Activated CD8-positive, alpha-beta T cell treated with anti-CD3 and anti-CD28 coated beads for 36 hours (primary cell): ENCODE data around the gene PCDHGB4. TPM values are rescaled to one million over a fixed set of nuclear protein-coding genes. Genes with fewer than 3 reads are reported as not detected.
"Not testable (repeated sequence)": the region's sequence is repeated elsewhere in the genome, so short reads cannot be mapped to it uniquely, and the experiment has no call there.

Experiments used
- ATAC-seq: fragments of 200-7000 bp; cut with Tn5 transposase; one replicate; pipeline ENCODE4 v1.10.0; 2021; ENCODE audit warnings: mild to moderate bottlenecking, moderate library complexity
- CTCF ChIA-PET: fragments of 350-600 bp; sonication (Branson Sonifier 250); formaldehyde crosslinking; loops from one replicate; lab custom pipeline; 2021; ENCODE audit warnings: antibody characterized with exemption; lab: Charles Lee
- POLR2A ChIA-PET: fragments of 350-600 bp; sonication (Branson Sonifier 250); formaldehyde crosslinking; loops from one replicate; lab custom pipeline; 2021; ENCODE audit warnings: antibody characterized with exemption; lab: Charles Lee
- DNase-seq: peaks from one replicate; pipeline ENCODE4 v3.0.0-alpha.2; 2020
- H3K27ac Mint-ChIP-seq: one replicate; pipeline ENCODE4 v1.8.0; 2021; ENCODE audit warnings: mild to moderate bottlenecking, mixed read lengths
- H3K27me3 Mint-ChIP-seq: one replicate; pipeline ENCODE4 v1.8.0; 2021; ENCODE audit warnings: mixed read lengths
- H3K36me3 Mint-ChIP-seq: one replicate; pipeline ENCODE4 v1.8.0; 2021; ENCODE audit warnings: low read depth, mixed read lengths
- H3K4me1 Mint-ChIP-seq: one replicate; pipeline ENCODE4 v1.8.0; 2021; ENCODE audit warnings: low read depth, mixed read lengths
- H3K4me3 Mint-ChIP-seq: one replicate; pipeline ENCODE4 v1.8.0; 2021; ENCODE audit warnings: mild to moderate bottlenecking, moderate library complexity, mixed read lengths
- H3K9me3 Mint-ChIP-seq: one replicate; pipeline ENCODE4 v1.8.0; 2021; ENCODE audit warnings: mixed read lengths
- intact Hi-C: fragments of 100-400 bp; cut with micrococcal nuclease; formaldehyde crosslinking; loops from one replicate; pipeline ENCODE4 v1.10.0; 2022
- total RNA-seq, 2 experiments: library from RNA; stranded (reverse); gene quantifications; one replicate each; pipeline ENCODE4 v1.2.3, GENCODE V29; 2021
- TF ChIP-seq, protein P1 (sequence below): fragments of 200-600 bp; IDR thresholded peaks from one replicate; pipeline ENCODE4 v1.8.0; 2022; ENCODE audit warnings: antibody characterized with exemption, mild to moderate bottlenecking

PCDHGB4 gene
- total RNA-seq, 2 experiments from 2014 or later, result not detected

- Mint-ChIP-seq H3K36me3 (peaks cover 22% of the 10 kb centered on the region), H3K27ac (no peak overlapping the region), H3K27me3 (peaks cover 66% of the 10 kb centered on the region), H3K4me1 (no peaks in the 10 kb centered on the region), H3K4me3 (no peak overlapping the region), H3K9me3 (peaks cover 28% of the 10 kb centered on the region)
- intact Hi-C loops, result no loop called here
- POLR2A ChIA-PET, result no interaction called here
- CTCF ChIA-PET, result interaction anchor here (0.6 to 2.0 kb wide), 10 partner anchors 10 to 166 kb away, joined by 3 to 19 read pairs (median 4); partner anchors contain the start of genes PCDHB15, PCDHGA10, PCDHGA11 and PCDHGA12
- ATAC-seq (no peak), DNase-seq (no peak)
- TF ChIP-seq, protein P1, sequence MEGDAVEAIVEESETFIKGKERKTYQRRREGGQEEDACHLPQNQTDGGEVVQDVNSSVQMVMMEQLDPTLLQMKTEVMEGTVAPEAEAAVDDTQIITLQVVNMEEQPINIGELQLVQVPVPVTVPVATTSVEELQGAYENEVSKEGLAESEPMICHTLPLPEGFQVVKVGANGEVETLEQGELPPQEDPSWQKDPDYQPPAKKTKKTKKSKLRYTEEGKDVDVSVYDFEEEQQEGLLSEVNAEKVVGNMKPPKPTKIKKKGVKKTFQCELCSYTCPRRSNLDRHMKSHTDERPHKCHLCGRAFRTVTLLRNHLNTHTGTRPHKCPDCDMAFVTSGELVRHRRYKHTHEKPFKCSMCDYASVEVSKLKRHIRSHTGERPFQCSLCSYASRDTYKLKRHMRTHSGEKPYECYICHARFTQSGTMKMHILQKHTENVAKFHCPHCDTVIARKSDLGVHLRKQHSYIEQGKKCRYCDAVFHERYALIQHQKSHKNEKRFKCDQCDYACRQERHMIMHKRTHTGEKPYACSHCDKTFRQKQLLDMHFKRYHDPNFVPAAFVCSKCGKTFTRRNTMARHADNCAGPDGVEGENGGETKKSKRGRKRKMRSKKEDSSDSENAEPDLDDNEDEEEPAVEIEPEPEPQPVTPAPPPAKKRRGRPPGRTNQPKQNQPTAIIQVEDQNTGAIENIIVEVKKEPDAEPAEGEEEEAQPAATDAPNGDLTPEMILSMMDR, result no peak
Observed at GRCh38 chr5:141403387-141403786, 15.9 kb downstream of the PCDHGB4 start.

DNA sequence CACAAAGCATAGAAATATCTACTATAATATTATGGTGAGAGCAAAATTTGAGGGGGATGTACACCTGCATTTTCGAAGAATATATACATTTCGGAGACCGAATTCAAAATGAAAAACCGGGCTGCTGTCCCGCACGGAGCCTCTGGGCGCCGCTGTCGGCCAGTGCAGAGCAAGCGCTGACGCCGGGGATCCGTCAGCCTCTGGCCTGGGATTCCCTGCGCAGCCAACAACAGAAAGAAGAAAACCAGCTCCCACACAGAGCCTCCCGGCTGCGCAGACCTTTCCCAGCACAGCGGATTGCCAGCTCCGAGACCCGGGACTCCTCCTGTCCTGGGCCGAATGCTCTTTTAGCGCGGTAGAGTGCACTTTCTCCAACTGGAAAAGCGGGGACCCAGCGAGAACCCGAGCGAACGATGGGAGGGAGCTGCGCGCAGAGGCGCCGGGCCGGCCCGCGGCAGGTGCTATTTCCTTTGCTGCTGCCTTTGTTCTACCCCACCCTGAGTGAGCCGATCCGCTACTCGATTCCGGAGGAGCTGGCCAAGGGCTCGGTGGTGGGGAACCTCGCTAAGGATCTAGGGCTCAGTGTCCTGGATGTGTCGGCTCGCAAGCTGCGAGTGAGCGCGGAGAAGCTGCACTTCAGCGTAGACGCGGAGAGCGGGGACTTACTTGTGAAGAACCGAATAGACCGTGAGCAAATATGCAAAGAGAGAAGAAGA, 20.4 kb downstream of the PCDHGB4 start, which contains the start of gene PCDHGB6:
Gene PCDHGB6, plus strand, starts transcription at position 232 of the 716 bp plus-strand sequence. Its CDS starts 182 bp downstream, at position 414.
- ChIA-PET CTCF (interaction anchor here (0.6 to 4.3 kb wide), 15 partner anchors 10 to 177 kb away, joined by 3 to 20 read pairs (median 4); partner anchors contain the start of genes PCDHGA11, PCDHGB3, PCDHGB5 and PCDHGB7), POLR2A (interaction anchor here (0.7 kb wide), 1 partner anchor 293 kb away, joined by 3 read pairs; no protein-coding TSS in a partner anchor)
- H3K27me3 Mint-ChIP-seq, result peaks cover 72% of the 10 kb centered on the region
- H3K9me3 Mint-ChIP-seq, result peaks cover 25% of the 10 kb centered on the region
- H3K27ac Mint-ChIP-seq, H3K4me1 Mint-ChIP-seq, intact Hi-C loops: not testable (repeated sequence)
- H3K36me3 Mint-ChIP-seq, result peaks cover 15% of the 10 kb centered on the region
- ATAC-seq, result peak; percentile 82
- H3K4me3 Mint-ChIP-seq, result peak within 1 kb of the TSS; percentile 37
- peak; percentile 52 for DNase-seq
- TF ChIP-seq, protein P1, result peak; percentile 55

DNA sequence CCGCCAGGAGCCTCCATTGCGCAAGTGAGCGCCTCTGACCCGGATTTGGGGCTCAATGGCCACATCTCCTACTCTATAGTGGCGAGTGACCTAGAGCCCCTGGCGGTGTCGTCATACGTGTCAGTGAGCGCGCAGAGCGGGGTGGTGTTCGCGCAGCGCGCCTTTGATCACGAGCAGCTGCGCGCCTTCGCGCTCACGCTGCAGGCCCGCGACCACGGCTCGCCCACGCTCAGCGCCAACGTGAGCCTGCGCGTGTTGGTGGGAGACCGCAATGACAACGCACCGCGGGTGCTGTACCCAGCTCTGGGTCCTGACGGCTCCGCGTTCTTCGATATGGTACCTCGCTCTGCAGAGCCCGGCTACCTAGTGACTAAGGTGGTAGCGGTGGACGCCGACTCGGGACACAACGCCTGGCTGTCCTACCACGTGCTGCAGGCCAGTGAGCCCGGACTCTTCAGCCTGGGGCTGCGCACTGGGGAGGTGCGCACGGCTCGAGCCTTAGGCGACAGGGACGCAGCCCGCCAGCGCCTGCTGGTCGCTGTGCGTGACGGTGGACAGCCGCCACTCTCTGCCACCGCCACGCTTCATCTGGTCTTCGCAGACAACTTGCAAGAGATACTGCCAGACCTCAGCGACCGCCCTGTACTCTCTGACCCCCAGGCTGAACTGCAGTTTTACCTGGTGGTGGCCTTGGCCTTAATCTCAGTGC, 22.3 kb downstream of the PCDHGB4 start:
- CTCF ChIA-PET, result no interaction called here
- Mint-ChIP-seq H3K36me3 (peaks cover 22% of the 10 kb centered on the region), H3K27ac (no peak overlapping the region), H3K4me3 (no peak overlapping the region), H3K27me3 (peaks cover 73% of the 10 kb centered on the region), H3K9me3 (peaks cover 26% of the 10 kb centered on the region), H3K4me1 (peaks cover 8% of the 10 kb centered on the region)
- TF ChIP-seq, protein P1, result no peak
- POLR2A ChIA-PET, result no interaction called here
- intact Hi-C loops, result loop anchor here (5.0 kb wide), 2 partner anchors 103 to 148 kb away; no protein-coding TSS in a partner anchor
- no peak for ATAC-seq
- DNase-seq, result no peak

DNA sequence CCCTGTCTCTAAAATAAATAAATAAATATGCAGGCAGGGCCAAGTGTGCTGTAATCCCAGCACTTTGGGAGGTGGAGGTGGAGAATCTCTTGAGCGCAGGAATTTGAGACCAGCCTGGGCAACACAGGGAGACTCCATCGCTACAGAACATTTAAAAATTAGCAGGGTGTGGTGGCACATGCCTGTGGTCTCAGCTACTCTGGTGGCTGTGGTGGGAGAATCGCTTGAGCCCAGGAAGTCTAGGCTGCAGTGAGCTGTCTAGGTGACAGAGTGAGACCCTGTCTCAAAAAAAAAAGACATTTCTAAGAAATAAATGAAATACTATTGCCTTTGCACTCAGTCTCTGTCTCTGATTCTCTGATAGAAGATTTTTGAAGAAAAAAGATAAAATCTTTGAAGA, 24.1 kb downstream of the PCDHGB4 start:
- peaks cover 25% of the 10 kb centered on the region for H3K36me3 Mint-ChIP-seq
- H3K4me3 Mint-ChIP-seq, result no peak overlapping the region
- H3K27ac Mint-ChIP-seq, result no peak overlapping the region
- DNase-seq (no peak), ATAC-seq (no peak)
- ChIA-PET POLR2A (no interaction called here), CTCF (interaction anchor here (3.3 to 3.7 kb wide), 2 partner anchors 9 to 100 kb away, joined by 19 to 45 read pairs; partner anchors contain the start of gene PCDHGA9)
- TF ChIP-seq, protein P1, result no peak
- peaks cover 28% of the 10 kb centered on the region for H3K9me3 Mint-ChIP-seq
- peaks cover 70% of the 10 kb centered on the region for H3K27me3 Mint-ChIP-seq
- peaks cover 12% of the 10 kb centered on the region for H3K4me1 Mint-ChIP-seq
- intact Hi-C loops, result loop anchor here (5.0 kb wide), 2 partner anchors 101 to 146 kb away; no protein-coding TSS in a partner anchor
